HEK293 (cell line): ENCODE measurements around the gene UPF2.

Experiments
- CTCF ChIA-PET: fragments of 350-600 bp; formaldehyde crosslinking; extraction: SDS; loops from one replicate; lab custom pipeline; 2021; ENCODE audit warnings: antibody characterized with exemption; lab: Yijun Ruan, JAX
- POLR2A ChIA-PET: fragments of 300-600 bp; formaldehyde crosslinking; extraction: SDS; loops from one replicate; lab custom pipeline; 2020; ENCODE audit warnings: antibody characterized with exemption, inconsistent platforms; lab: Yijun Ruan, JAX
- H3K27ac ChIP-seq: fragments of 200-500 bp; sonication (Bioruptor generic); 2 replicates; pipeline ENCODE4 v1.5.1; 2014; ENCODE audit warnings: low read depth, low read length, control low read depth, inconsistent platforms; ENCODE audit errors: extremely low read depth
- H3K36me3 ChIP-seq, 2 experiments: fragments of 200-500 bp in 1 of 2; sonication (Bioruptor generic) in 1 of 2; 1 replicate in 1 of 2; 2 replicates in 1 of 2; pipeline ENCODE4 v1.5.1; 2014 to 2017; ENCODE audit warnings: inconsistent platforms in 2 of 2, low read length in 2 of 2; ENCODE audit not compliant: control insufficient read depth in 2 of 2, insufficient read depth in 1 of 2
- H3K4me1 ChIP-seq: fragments of 200-500 bp; sonication (Bioruptor generic); 2 replicates; pipeline ENCODE4 v1.5.1; 2014; ENCODE audit warnings: mild to moderate bottlenecking, low read length, inconsistent platforms; ENCODE audit not compliant: control insufficient read depth, insufficient read depth
- H3K4me3 ChIP-seq: 2 replicates; pipeline ENCODE4 v1.5.1; 2011; ENCODE audit warnings: low read depth, mild to moderate bottlenecking, control low read depth, low read length, moderate library complexity
- H3K9me3 ChIP-seq: fragments of 200-500 bp; sonication (Bioruptor generic); 2 replicates; pipeline ENCODE4 v1.5.1; 2014; ENCODE audit warnings: low read depth, low read length, inconsistent platforms; ENCODE audit not compliant: control insufficient read depth, insufficient read depth
- BCL11B ChIP-seq: fragments of 450-650 bp; formaldehyde crosslinking; IDR thresholded peaks from 2 replicates; pipeline ENCODE4 v1.5.1; 2016; ENCODE audit warnings: low read depth, missing biosample characterization, missing genetic modification characterization
- FEZF1 ChIP-seq: fragments of 450-650 bp; formaldehyde crosslinking; IDR thresholded peaks from 2 replicates; pipeline ENCODE4 v1.5.1; 2016; ENCODE audit warnings: missing biosample characterization, missing genetic modification characterization
- HOXD13 ChIP-seq: sonication (generic); formaldehyde crosslinking; IDR thresholded peaks from 2 replicates; pipeline ENCODE4 v1.8.0; 2022; ENCODE audit warnings: missing genetic modification reagents, borderline replicate concordance
- KLF16 ChIP-seq: fragments of 450-650 bp; formaldehyde crosslinking; IDR thresholded peaks from 2 replicates; pipeline ENCODE4 v1.5.1; 2017; ENCODE audit warnings: missing biosample characterization, missing genetic modification characterization
- KLF9 ChIP-seq: fragments of 450-650 bp; formaldehyde crosslinking; IDR thresholded peaks from 2 replicates; pipeline ENCODE4 v1.5.1; 2016; ENCODE audit warnings: missing biosample characterization, missing genetic modification characterization, low read depth
- MZF1 ChIP-seq: fragments of 450-650 bp; formaldehyde crosslinking; IDR thresholded peaks from 2 replicates; pipeline ENCODE4 v1.5.1; 2017; ENCODE audit warnings: missing biosample characterization, missing genetic modification characterization, borderline replicate concordance
- PRDM1 ChIP-seq: fragments of 450-650 bp; formaldehyde crosslinking; IDR thresholded peaks from 2 replicates; pipeline ENCODE4; 2016; ENCODE audit warnings: missing biosample characterization, missing genetic modification characterization
- SALL2 ChIP-seq: fragments of 450-650 bp; formaldehyde crosslinking; IDR thresholded peaks from 2 replicates; pipeline ENCODE4 v1.5.0; 2017; ENCODE audit warnings: missing biosample characterization, mild to moderate bottlenecking, missing genetic modification characterization, borderline replicate concordance
- YY1 ChIP-seq: fragments of 450-650 bp; formaldehyde crosslinking; IDR thresholded peaks from 2 replicates; pipeline ENCODE4 v1.5.1; 2018; ENCODE audit warnings: missing biosample characterization, missing genetic modification characterization
- ZBTB48 ChIP-seq: fragments of 450-650 bp; formaldehyde crosslinking; IDR thresholded peaks from 2 replicates; pipeline ENCODE4 v1.5.1; 2016; ENCODE audit warnings: missing biosample characterization, missing genetic modification characterization
- ZBTB8A ChIP-seq: fragments of 450-650 bp; formaldehyde crosslinking; IDR thresholded peaks from 2 replicates; pipeline ENCODE4 v1.5.1; 2016; ENCODE audit warnings: missing biosample characterization, missing genetic modification characterization
- ZFP69B ChIP-seq: fragments of 450-650 bp; formaldehyde crosslinking; IDR thresholded peaks from 2 replicates; pipeline ENCODE4 v1.5.1; 2016; ENCODE audit warnings: missing biosample characterization, missing genetic modification characterization
- ZIC2 ChIP-seq: fragments of 450-650 bp; formaldehyde crosslinking; IDR thresholded peaks from 2 replicates; pipeline ENCODE4 v1.5.1; 2016; ENCODE audit warnings: missing biosample characterization, missing genetic modification characterization
- ZNF169 ChIP-seq: fragments of 450-650 bp; formaldehyde crosslinking; IDR thresholded peaks from 2 replicates; pipeline ENCODE4 v1.5.1; 2016; ENCODE audit warnings: missing biosample characterization, missing genetic modification characterization
- ZNF175 ChIP-seq: fragments of 450-650 bp; formaldehyde crosslinking; IDR thresholded peaks from 2 replicates; pipeline ENCODE4 v1.5.1; 2016; ENCODE audit warnings: missing biosample characterization, missing genetic modification characterization
- ZNF311 ChIP-seq: fragments of 450-650 bp; formaldehyde crosslinking; IDR thresholded peaks from 2 replicates; pipeline ENCODE4 v1.5.1; 2017; ENCODE audit warnings: missing biosample characterization, missing genetic modification characterization, borderline replicate concordance
- ZNF324 ChIP-seq: fragments of 450-650 bp; formaldehyde crosslinking; IDR thresholded peaks from 2 replicates; pipeline ENCODE4 v1.5.1; 2016; ENCODE audit warnings: missing biosample characterization, missing genetic modification characterization
- ZNF335 ChIP-seq: fragments of 450-650 bp; formaldehyde crosslinking; conservative IDR thresholded peaks from 2 replicates; pipeline ENCODE4 v1.5.1; 2016; ENCODE audit warnings: missing biosample characterization, missing genetic modification characterization
- ZNF530 ChIP-seq: fragments of 450-650 bp; formaldehyde crosslinking; IDR thresholded peaks from 2 replicates; pipeline ENCODE4 v1.5.1; 2016; ENCODE audit warnings: low read depth, missing biosample characterization, missing genetic modification characterization
- ZNF560 ChIP-seq: fragments of 450-650 bp; formaldehyde crosslinking; IDR thresholded peaks from 2 replicates; pipeline ENCODE4 v1.5.1; 2017; ENCODE audit warnings: missing biosample characterization, missing genetic modification characterization, borderline replicate concordance
- ZNF660 ChIP-seq: fragments of 450-650 bp; IDR thresholded peaks from 2 replicates; pipeline ENCODE4 v1.5.1; 2018; ENCODE audit warnings: missing biosample characterization, mild to moderate bottlenecking, missing genetic modification characterization
- ZNF692 ChIP-seq: fragments of 450-650 bp; formaldehyde crosslinking; IDR thresholded peaks from 2 replicates; pipeline ENCODE4 v1.5.1; 2016; ENCODE audit warnings: missing biosample characterization, missing genetic modification characterization
- ZNF701 ChIP-seq: fragments of 450-650 bp; formaldehyde crosslinking; IDR thresholded peaks from 2 replicates; pipeline ENCODE4 v1.5.1; 2016; ENCODE audit warnings: missing biosample characterization, missing genetic modification characterization
- ZNF704 ChIP-seq: fragments of 450-650 bp; formaldehyde crosslinking; IDR thresholded peaks from 2 replicates; pipeline ENCODE4 v1.5.1; 2016; ENCODE audit warnings: missing biosample characterization, missing genetic modification characterization
- ZNF768 ChIP-seq: fragments of 450-650 bp; formaldehyde crosslinking; IDR thresholded peaks from 2 replicates; pipeline ENCODE4 v1.5.1; 2018; ENCODE audit warnings: missing biosample characterization, mild to moderate bottlenecking, missing genetic modification characterization
- ZNF777 ChIP-seq: fragments of 450-650 bp; formaldehyde crosslinking; IDR thresholded peaks from 2 replicates; pipeline ENCODE4 v1.5.1; 2017; ENCODE audit warnings: missing biosample characterization, missing genetic modification characterization, borderline replicate concordance
- ZNF791 ChIP-seq: fragments of 450-650 bp; formaldehyde crosslinking; IDR thresholded peaks from 2 replicates; pipeline ENCODE4 v1.5.1; 2016; ENCODE audit warnings: missing biosample characterization, missing genetic modification characterization
- ZNF830 ChIP-seq: fragments of 450-650 bp; IDR thresholded peaks from 2 replicates; pipeline ENCODE4 v1.5.0; 2018; ENCODE audit warnings: missing biosample characterization, missing genetic modification characterization, low read depth, mild to moderate bottlenecking, moderate library complexity

UPF2 gene

GRCh38 chr10:11908991-11909390 is 133.6 kb downstream of the UPF2 start:
- ChIA-PET POLR2A (no interaction called here), CTCF (no interaction called here)
- no peaks in the 10 kb centered on the region for H3K9me3 ChIP-seq
- H3K27ac ChIP-seq, result no peak overlapping the region
- no peak overlapping the region for H3K4me3 ChIP-seq
- H3K36me3 ChIP-seq, result no peaks in the 10 kb centered on the region
- TF ChIP-seq HOXD13 (CRISPR knock-in tag) (no peak), SALL2 (no peak), ZNF560 (tag by site-specific recombination) (no peak), ZFP69B (tag by site-specific recombination) (no peak), ZNF311 (tag by site-specific recombination) (no peak), ZNF324 (no peak)
- TF ChIP-seq, all 188 proteins: peak for 0
- no peaks in the 10 kb centered on the region for H3K4me1 ChIP-seq

GRCh38 chr10:11908536-11908935 is 134.1 kb downstream of the UPF2 start:
- Histone ChIP-seq H3K27ac (no peak overlapping the region), H3K36me3 (no peaks in the 10 kb centered on the region), H3K9me3 (no peaks in the 10 kb centered on the region), H3K4me1 (no peaks in the 10 kb centered on the region), H3K4me3 (no peak overlapping the region)
- CTCF ChIA-PET, result interaction anchor here (0.6 kb wide), 1 partner anchor 126 kb away, joined by 3 read pairs; no protein-coding TSS in a partner anchor
- no peak for TF ChIP-seq ZNF777
- no peak for TF ChIP-seq YY1 (tag by site-specific recombination)
- no peak for TF ChIP-seq BCL11B (tag by site-specific recombination)
- TF ChIP-seq KLF9 (tag by site-specific recombination), result no peak
- TF ChIP-seq ZNF660, result no peak
- TF ChIP-seq ZNF791 (tag by site-specific recombination), result no peak
- no peak for TF ChIP-seq PRDM1 (tag by site-specific recombination)
- no peak for TF ChIP-seq ZNF169 (tag by site-specific recombination)
- no peak for TF ChIP-seq ZNF692 (tag by site-specific recombination)
- TF ChIP-seq FEZF1 (tag by site-specific recombination), result no peak
- POLR2A ChIA-PET, result no interaction called here

GRCh38 chr10:11907914-11908313 is 134.7 kb downstream of the UPF2 start:
- H3K36me3 ChIP-seq, result no peaks in the 10 kb centered on the region
- ChIA-PET POLR2A (no interaction called here), CTCF (interaction anchor here (0.6 kb wide), 1 partner anchor 125 kb away, joined by 3 read pairs; no protein-coding TSS in a partner anchor)
- no peak overlapping the region for H3K4me3 ChIP-seq
- H3K4me1 ChIP-seq, result no peaks in the 10 kb centered on the region
- TF ChIP-seq ZBTB8A (tag by site-specific recombination), result no peak
- no peak for TF ChIP-seq ZNF335
- H3K9me3 ChIP-seq, result no peaks in the 10 kb centered on the region
- no peak overlapping the region for H3K27ac ChIP-seq

GRCh38 chr10:11906714-11907113 is 135.9 kb downstream of the UPF2 start:
- no peaks in the 10 kb centered on the region for H3K36me3 ChIP-seq
- ChIA-PET POLR2A (no interaction called here), CTCF (no interaction called here)
- TF ChIP-seq ZNF701 (tag by site-specific recombination), result no peak
- TF ChIP-seq ZNF704 (tag by site-specific recombination), result no peak
- no peak for TF ChIP-seq ZNF530
- TF ChIP-seq ZNF175 (tag by site-specific recombination), result no peak
- TF ChIP-seq ZBTB48 (tag by site-specific recombination), result no peak
- no peak for TF ChIP-seq MZF1 (tag by site-specific recombination)
- TF ChIP-seq ZNF777, result no peak
- no peak for TF ChIP-seq ZIC2 (tag by site-specific recombination)
- TF ChIP-seq ZNF830 (tag by site-specific recombination), result no peak
- no peak for TF ChIP-seq KLF16
- TF ChIP-seq ZNF768 (tag by site-specific recombination), result no peak
- no peaks in the 10 kb centered on the region for H3K4me1 ChIP-seq
- H3K4me3 ChIP-seq, result no peak overlapping the region
- H3K9me3 ChIP-seq, result no peaks in the 10 kb centered on the region
- no peak overlapping the region for H3K27ac ChIP-seq
